SU-DHL-6 (cell line): ENCODE results near the gene NTM.

Experiments
- H2AFZ ChIP-seq: fragments of 200-600 bp; sonication (generic); 2 replicates; pipeline ENCODE4 v1.6.1; 2014; ENCODE audit warnings: low read depth, mild to moderate bottlenecking, moderate library complexity, mixed read lengths, antibody characterized with exemption, low read length; ENCODE audit not compliant: severe bottlenecking
- H3F3A ChIP-seq: fragments of 200-600 bp; shearing (Covaris generic); 2 replicates; pipeline ENCODE4 v1.6.0; 2016; ENCODE audit warnings: antibody characterized with exemption, mild to moderate bottlenecking; ENCODE audit not compliant: insufficient read depth
- H3K27ac ChIP-seq: fragments of 200-600 bp; sonication (generic); 2 replicates; pipeline ENCODE4 v1.5.1; 2016; ENCODE audit warnings: low read depth, mild to moderate bottlenecking, low read length, moderate library complexity, mixed read lengths
- H3K27me3 ChIP-seq: fragments of 200-600 bp; sonication (generic), shearing (Covaris generic); 2 replicates; pipeline ENCODE4 v1.6.0; 2014; ENCODE audit warnings: mild to moderate bottlenecking, low read length
- H3K36me3 ChIP-seq: fragments of 200-600 bp; sonication (generic); 2 replicates; pipeline ENCODE4 v1.6.1; 2014; ENCODE audit warnings: mild to moderate bottlenecking, low read length, mixed read lengths
- H3K4me2 ChIP-seq: fragments of 300-600, 200-600 bp; shearing (Covaris generic), sonication (generic); 2 replicates; pipeline ENCODE4 v1.6.0; 2014; ENCODE audit warnings: low read length, low read depth, mild to moderate bottlenecking; ENCODE audit not compliant: poor library complexity, severe bottlenecking
- H3K4me3 ChIP-seq: fragments of 200-600 bp; sonication (generic); 2 replicates; pipeline ENCODE4 v1.5.1; 2014; ENCODE audit warnings: antibody characterized with exemption, low read length, mild to moderate bottlenecking, mixed read lengths; ENCODE audit not compliant: insufficient read depth, poor library complexity, severe bottlenecking
- H3K79me2 ChIP-seq: fragments of 200-600 bp; sonication (generic); 2 replicates; pipeline ENCODE4 v1.6.1; 2014; ENCODE audit warnings: mild to moderate bottlenecking, low read length, moderate library complexity; ENCODE audit not compliant: insufficient read depth
- H3K9ac ChIP-seq: fragments of 200-600 bp; sonication (generic); 2 replicates; pipeline ENCODE4 v1.7.0; 2014; ENCODE audit warnings: mild to moderate bottlenecking, low read length
- H3K9me2 ChIP-seq: fragments of 200-600 bp; sonication (generic); replicated peaks from 2 replicates; pipeline ENCODE4 v1.6.1; 2014; ENCODE audit warnings: low read length; ENCODE audit not compliant: insufficient read depth
- H3K9me3 ChIP-seq: fragments of 200-600 bp; sonication (generic); 2 replicates; pipeline ENCODE4 v1.6.1; 2014; ENCODE audit warnings: low read length, mixed read lengths; ENCODE audit not compliant: insufficient read depth
- H4K20me1 ChIP-seq: fragments of 200-600 bp; sonication (generic); 2 replicates; pipeline ENCODE4 v1.6.1; 2014; ENCODE audit warnings: low read depth, mild to moderate bottlenecking, antibody characterized with exemption, low read length, moderate library complexity, mixed read lengths
- EZH2phosphoT487 ChIP-seq: fragments of 200-600 bp; sonication (generic), shearing (Covaris generic); conservative IDR thresholded peaks from 2 replicates; pipeline ENCODE4 v1.6.1; 2018; ENCODE audit warnings: mild to moderate bottlenecking, antibody characterized with exemption, low read length, moderate library complexity, mixed read lengths
- TF ChIP-seq, protein P1 (sequence below): fragments of 200-600 bp; sonication (generic); IDR thresholded peaks from one replicate; pipeline ENCODE4 v1.5.1; 2017; ENCODE audit warnings: antibody characterized with exemption, mild to moderate bottlenecking, low read length, moderate library complexity; ENCODE audit not compliant: insufficient read depth, poor library complexity, severe bottlenecking

The NTM gene

DNA sequence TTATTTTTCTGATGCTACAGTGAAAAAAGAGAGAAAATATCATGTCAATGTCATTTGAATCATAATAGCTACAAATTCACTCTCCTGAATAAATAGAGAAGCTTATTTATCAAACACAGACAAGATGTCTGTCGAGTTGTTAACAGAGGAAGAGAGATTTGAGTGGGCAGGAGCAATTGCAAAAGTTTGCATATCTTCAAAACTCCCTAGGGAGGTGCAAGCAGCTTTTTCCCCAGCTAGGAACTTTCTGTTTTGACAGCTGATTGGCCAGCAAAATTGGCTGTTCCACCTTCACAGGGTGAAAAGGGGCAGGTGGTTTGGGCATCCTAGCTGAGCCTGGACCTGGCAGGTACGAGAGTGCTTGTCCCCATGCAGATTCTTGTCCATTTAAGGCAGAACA lies 98.2 kb downstream of the NTM start:
- TF ChIP-seq, protein P1, sequence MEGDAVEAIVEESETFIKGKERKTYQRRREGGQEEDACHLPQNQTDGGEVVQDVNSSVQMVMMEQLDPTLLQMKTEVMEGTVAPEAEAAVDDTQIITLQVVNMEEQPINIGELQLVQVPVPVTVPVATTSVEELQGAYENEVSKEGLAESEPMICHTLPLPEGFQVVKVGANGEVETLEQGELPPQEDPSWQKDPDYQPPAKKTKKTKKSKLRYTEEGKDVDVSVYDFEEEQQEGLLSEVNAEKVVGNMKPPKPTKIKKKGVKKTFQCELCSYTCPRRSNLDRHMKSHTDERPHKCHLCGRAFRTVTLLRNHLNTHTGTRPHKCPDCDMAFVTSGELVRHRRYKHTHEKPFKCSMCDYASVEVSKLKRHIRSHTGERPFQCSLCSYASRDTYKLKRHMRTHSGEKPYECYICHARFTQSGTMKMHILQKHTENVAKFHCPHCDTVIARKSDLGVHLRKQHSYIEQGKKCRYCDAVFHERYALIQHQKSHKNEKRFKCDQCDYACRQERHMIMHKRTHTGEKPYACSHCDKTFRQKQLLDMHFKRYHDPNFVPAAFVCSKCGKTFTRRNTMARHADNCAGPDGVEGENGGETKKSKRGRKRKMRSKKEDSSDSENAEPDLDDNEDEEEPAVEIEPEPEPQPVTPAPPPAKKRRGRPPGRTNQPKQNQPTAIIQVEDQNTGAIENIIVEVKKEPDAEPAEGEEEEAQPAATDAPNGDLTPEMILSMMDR, result no peak
- no peak for TF ChIP-seq EZH2phosphoT487
- Histone ChIP-seq H3F3A (no peaks in the 10 kb centered on the region), H3K79me2 (no peaks in the 10 kb centered on the region), H2AFZ (no peak overlapping the region), H3K4me3 (no peak overlapping the region), H4K20me1 (no peaks in the 10 kb centered on the region), H3K27ac (no peak overlapping the region), H3K9me3 (no peaks in the 10 kb centered on the region), H3K9me2 (no peaks in the 10 kb centered on the region), H3K9ac (no peak overlapping the region), H3K36me3 (no peaks in the 10 kb centered on the region), H3K27me3 (no peaks in the 10 kb centered on the region), H3K4me2 (no peak overlapping the region)

DNA sequence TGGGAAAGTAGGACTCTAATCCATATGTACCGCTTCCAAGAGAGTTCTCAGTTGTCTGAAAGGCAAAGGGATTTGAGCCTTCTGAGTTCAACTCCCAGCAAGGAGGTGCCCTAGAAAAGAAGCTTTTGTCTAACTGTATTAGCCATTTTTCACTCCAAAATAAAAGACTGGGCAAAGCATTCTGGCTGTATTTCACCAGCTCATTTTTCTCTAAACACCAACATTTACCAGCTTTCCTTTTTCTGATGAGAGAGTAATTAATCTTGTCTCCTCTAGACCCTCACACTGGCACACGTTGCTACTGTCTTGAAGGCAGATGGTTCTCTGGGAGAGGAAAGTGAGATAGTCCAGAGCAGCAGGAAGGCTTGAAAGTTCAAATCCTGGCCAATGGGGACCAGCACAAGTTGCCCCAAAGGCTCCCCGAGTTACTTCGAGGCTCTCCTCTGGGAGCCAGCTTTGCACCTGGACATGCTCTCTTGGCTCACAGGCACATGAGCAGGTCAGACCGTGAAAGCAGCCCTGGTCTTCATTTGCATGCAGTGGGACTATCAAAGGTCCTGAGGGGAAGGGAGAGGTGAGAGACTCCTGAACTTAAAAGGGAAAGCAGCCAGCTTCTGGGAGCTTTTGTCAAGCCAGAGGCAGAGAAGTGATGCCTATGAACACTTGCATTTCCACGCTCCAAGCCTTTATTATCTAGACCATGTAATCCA lies 100.0 kb downstream of the NTM start:
- H4K20me1 ChIP-seq, result no peaks in the 10 kb centered on the region
- no peaks in the 10 kb centered on the region for H3K79me2 ChIP-seq
- no peak overlapping the region for H3K4me2 ChIP-seq
- no peak overlapping the region for H3K4me3 ChIP-seq
- no peaks in the 10 kb centered on the region for H3F3A ChIP-seq
- H3K9me2 ChIP-seq, result no peaks in the 10 kb centered on the region
- H3K27ac ChIP-seq, result no peak overlapping the region
- no peaks in the 10 kb centered on the region for H3K9me3 ChIP-seq
- H3K27me3 ChIP-seq, result no peaks in the 10 kb centered on the region
- no peak for TF ChIP-seq EZH2phosphoT487
- TF ChIP-seq, protein P1, result no peak
- H2AFZ ChIP-seq, result no peak overlapping the region
- no peaks in the 10 kb centered on the region for H3K36me3 ChIP-seq
- H3K9ac ChIP-seq, result no peak overlapping the region

DNA sequence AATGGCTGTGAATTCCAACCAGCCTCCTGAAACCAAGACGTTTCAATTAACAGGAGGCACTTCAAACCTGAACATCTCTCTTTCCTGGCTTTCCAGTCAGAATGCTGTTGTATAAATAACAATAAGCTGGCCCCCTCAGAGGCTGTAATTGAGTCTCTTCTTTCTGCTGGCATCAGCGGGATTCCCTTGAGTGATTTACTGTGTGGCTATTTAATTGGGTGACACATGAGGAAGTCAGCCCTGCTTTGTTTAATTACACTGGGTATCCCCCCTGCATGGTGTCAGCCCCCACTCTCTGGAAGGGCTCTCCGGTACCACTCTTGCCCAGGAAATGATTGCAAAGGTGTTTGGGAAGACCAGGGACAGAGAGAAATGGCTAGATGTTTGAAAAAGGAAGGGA lies 101.6 kb downstream of the NTM start:
- no peaks in the 10 kb centered on the region for H3K27me3 ChIP-seq
- H3K27ac ChIP-seq, result no peak overlapping the region
- no peaks in the 10 kb centered on the region for H3F3A ChIP-seq
- no peak overlapping the region for H2AFZ ChIP-seq
- no peak overlapping the region for H3K9ac ChIP-seq
- TF ChIP-seq, protein P1, result no peak
- no peak for TF ChIP-seq EZH2phosphoT487
- no peaks in the 10 kb centered on the region for H3K9me3 ChIP-seq
- no peak overlapping the region for H3K4me3 ChIP-seq
- no peaks in the 10 kb centered on the region for H3K9me2 ChIP-seq
- no peak overlapping the region for H3K4me2 ChIP-seq
- H3K79me2 ChIP-seq, result no peaks in the 10 kb centered on the region
- H3K36me3 ChIP-seq, result no peaks in the 10 kb centered on the region
- no peaks in the 10 kb centered on the region for H4K20me1 ChIP-seq
